ENCODE results near the gene HEY2.

HEY2 gene

GRCh38 chr6:125779924-125780539, 30.6 kb downstream of the HEY2 start:
- peaks cover 9% of the 10 kb centered on the region for H3K79me2 ChIP-seq (ENCODE audit: low read length)
- H3K9ac ChIP-seq (ENCODE audit: low read length), result peak overlapping the region; percentile 78
- no peaks in the 10 kb centered on the region for H4K20me1 ChIP-seq (ENCODE audit: insufficient read depth, low read length)
- no peaks in the 10 kb centered on the region for H3K27me3 ChIP-seq (replicated peaks; ENCODE audit: insufficient read depth, low read length)
- H3K4me2 ChIP-seq (ENCODE audit: low read depth, low read length), result peak overlapping the region; percentile 88
- TF ChIP-seq CTCF (IDR thresholded peaks at IDR 0.05; ENCODE audit: low read length) (peak; percentile 22; the same call in 1 of the 2 replicates), EZH2phosphoT487 (IDR thresholded peaks at IDR 0.05; ENCODE audit: low read length) (no peak)
- no peaks in the 10 kb centered on the region for H3K36me3 ChIP-seq (replicated peaks; ENCODE audit: insufficient read depth, low read length)
- H3K9me3 ChIP-seq (replicated peaks; ENCODE audit: insufficient read depth, low read length), result no peaks in the 10 kb centered on the region
- peaks cover 7% of the 10 kb centered on the region; the same call in 1 of the 2 replicates for H3K4me1 ChIP-seq (ENCODE audit: low read length)
- peaks cover 15% of the 10 kb centered on the region for H3F3A ChIP-seq (ENCODE audit: insufficient read depth, low read length)
- peak overlapping the region; percentile 91; the same call in 1 of the 2 replicates for H3K27ac ChIP-seq (ENCODE audit: low read length)
- no peaks in the 10 kb centered on the region for H3K9me2 ChIP-seq (replicated peaks; ENCODE audit: insufficient read depth, low read length)
- peak overlapping the region; percentile 95 for H2AFZ ChIP-seq (ENCODE audit: low read length)
- peak; percentile 93 for DNase-seq
- peak overlapping the region; percentile 85 for H3K4me3 ChIP-seq (ENCODE audit: low read length)

- peak overlapping the region; percentile 91 for H3K27ac ChIP-seq (ENCODE audit: low read length)
- DNase-seq, result peak; percentile 71
- H3K4me1 ChIP-seq (ENCODE audit: low read length), result peaks cover 7% of the 10 kb centered on the region; the same call in 1 of the 2 replicates
- peaks cover 9% of the 10 kb centered on the region for H3K79me2 ChIP-seq (ENCODE audit: low read length)
- no peaks in the 10 kb centered on the region for H3K36me3 ChIP-seq (replicated peaks; ENCODE audit: insufficient read depth, low read length)
- TF ChIP-seq CTCF (IDR thresholded peaks at IDR 0.05; ENCODE audit: low read length) (no peak), EZH2 (optimal IDR thresholded peaks at IDR 0.05; ENCODE audit: low read depth, low read length) (no peak), EZH2phosphoT487 (IDR thresholded peaks at IDR 0.05; ENCODE audit: low read length) (no peak)
- no peaks in the 10 kb centered on the region for H4K20me1 ChIP-seq (ENCODE audit: insufficient read depth, low read length)
- H3K27me3 ChIP-seq (replicated peaks; ENCODE audit: insufficient read depth, low read length), result no peaks in the 10 kb centered on the region
- peak overlapping the region; percentile 78 for H3K9ac ChIP-seq (ENCODE audit: low read length)
- H2AFZ ChIP-seq (ENCODE audit: low read length), result peak overlapping the region; percentile 95
- peak overlapping the region; percentile 85 for H3K4me3 ChIP-seq (ENCODE audit: low read length)
- no peaks in the 10 kb centered on the region for H3K9me2 ChIP-seq (replicated peaks; ENCODE audit: insufficient read depth, low read length)
- peak overlapping the region; percentile 88 for H3K4me2 ChIP-seq (ENCODE audit: low read depth, low read length)
- H3F3A ChIP-seq (ENCODE audit: insufficient read depth, low read length), result peaks cover 15% of the 10 kb centered on the region
- no peaks in the 10 kb centered on the region for H3K9me3 ChIP-seq (replicated peaks; ENCODE audit: insufficient read depth, low read length)
Observed at GRCh38 chr6:125780540-125781313, 31.3 kb downstream of the HEY2 start.

- H3K9me2 ChIP-seq (replicated peaks; ENCODE audit: insufficient read depth, low read length), result no peaks in the 10 kb centered on the region
- H3K36me3 ChIP-seq (replicated peaks; ENCODE audit: insufficient read depth, low read length), result no peaks in the 10 kb centered on the region
- no peaks in the 10 kb centered on the region for H3K27me3 ChIP-seq (replicated peaks; ENCODE audit: insufficient read depth, low read length)
- H3K4me1 ChIP-seq (ENCODE audit: low read length), result peaks cover 7% of the 10 kb centered on the region; the same call in 1 of the 2 replicates
- peaks cover 15% of the 10 kb centered on the region for H3F3A ChIP-seq (ENCODE audit: insufficient read depth, low read length)
- peak; percentile 40 for DNase-seq
- H3K27ac ChIP-seq (ENCODE audit: low read length), result peak overlapping the region; percentile 91
- H3K4me3 ChIP-seq (ENCODE audit: low read length), result peak overlapping the region; percentile 85
- peak overlapping the region; percentile 88 for H3K4me2 ChIP-seq (ENCODE audit: low read depth, low read length)
- no peaks in the 10 kb centered on the region for H4K20me1 ChIP-seq (ENCODE audit: insufficient read depth, low read length)
- H2AFZ ChIP-seq (ENCODE audit: low read length), result peak overlapping the region; percentile 95
- H3K79me2 ChIP-seq (ENCODE audit: low read length), result peaks cover 9% of the 10 kb centered on the region
- peak overlapping the region; percentile 78 for H3K9ac ChIP-seq (ENCODE audit: low read length)
- no peaks in the 10 kb centered on the region for H3K9me3 ChIP-seq (replicated peaks; ENCODE audit: insufficient read depth, low read length)
- TF ChIP-seq CTCF (IDR thresholded peaks at IDR 0.05; ENCODE audit: low read length), result peak; percentile 26
- TF ChIP-seq EZH2phosphoT487 (IDR thresholded peaks at IDR 0.05; ENCODE audit: low read length), result no peak
Observed at GRCh38 chr6:125781314-125781868, 32.0 kb downstream of the HEY2 start.
